SU-DHL-6 (cell line): ENCODE results near the gene CIAO3.

Experiments used
- H2AFZ ChIP-seq: fragments of 200-600 bp; sonication (generic); 2 replicates; pipeline ENCODE4 v1.6.1; 2014; ENCODE audit warnings: low read depth, mild to moderate bottlenecking, moderate library complexity, mixed read lengths, antibody characterized with exemption, low read length; ENCODE audit not compliant: severe bottlenecking
- H3F3A ChIP-seq: fragments of 200-600 bp; shearing (Covaris generic); 2 replicates; pipeline ENCODE4 v1.6.0; 2016; ENCODE audit warnings: antibody characterized with exemption, mild to moderate bottlenecking; ENCODE audit not compliant: insufficient read depth
- H3K27ac ChIP-seq: fragments of 200-600 bp; sonication (generic); 2 replicates; pipeline ENCODE4 v1.5.1; 2016; ENCODE audit warnings: low read depth, mild to moderate bottlenecking, low read length, moderate library complexity, mixed read lengths
- H3K27me3 ChIP-seq: fragments of 200-600 bp; sonication (generic), shearing (Covaris generic); 2 replicates; pipeline ENCODE4 v1.6.0; 2014; ENCODE audit warnings: mild to moderate bottlenecking, low read length
- H3K36me3 ChIP-seq: fragments of 200-600 bp; sonication (generic); 2 replicates; pipeline ENCODE4 v1.6.1; 2014; ENCODE audit warnings: mild to moderate bottlenecking, low read length, mixed read lengths
- H3K4me2 ChIP-seq: fragments of 300-600, 200-600 bp; shearing (Covaris generic), sonication (generic); 2 replicates; pipeline ENCODE4 v1.6.0; 2014; ENCODE audit warnings: low read length, low read depth, mild to moderate bottlenecking; ENCODE audit not compliant: poor library complexity, severe bottlenecking
- H3K4me3 ChIP-seq: fragments of 200-600 bp; sonication (generic); 2 replicates; pipeline ENCODE4 v1.5.1; 2014; ENCODE audit warnings: antibody characterized with exemption, low read length, mild to moderate bottlenecking, mixed read lengths; ENCODE audit not compliant: insufficient read depth, poor library complexity, severe bottlenecking
- H3K79me2 ChIP-seq: fragments of 200-600 bp; sonication (generic); 2 replicates; pipeline ENCODE4 v1.6.1; 2014; ENCODE audit warnings: mild to moderate bottlenecking, low read length, moderate library complexity; ENCODE audit not compliant: insufficient read depth
- H3K9ac ChIP-seq: fragments of 200-600 bp; sonication (generic); 2 replicates; pipeline ENCODE4 v1.7.0; 2014; ENCODE audit warnings: mild to moderate bottlenecking, low read length
- H3K9me2 ChIP-seq: fragments of 200-600 bp; sonication (generic); replicated peaks from 2 replicates; pipeline ENCODE4 v1.6.1; 2014; ENCODE audit warnings: low read length; ENCODE audit not compliant: insufficient read depth
- H3K9me3 ChIP-seq: fragments of 200-600 bp; sonication (generic); 2 replicates; pipeline ENCODE4 v1.6.1; 2014; ENCODE audit warnings: low read length, mixed read lengths; ENCODE audit not compliant: insufficient read depth
- H4K20me1 ChIP-seq: fragments of 200-600 bp; sonication (generic); 2 replicates; pipeline ENCODE4 v1.6.1; 2014; ENCODE audit warnings: low read depth, mild to moderate bottlenecking, antibody characterized with exemption, low read length, moderate library complexity, mixed read lengths
- EZH2phosphoT487 ChIP-seq: fragments of 200-600 bp; sonication (generic), shearing (Covaris generic); conservative IDR thresholded peaks from 2 replicates; pipeline ENCODE4 v1.6.1; 2018; ENCODE audit warnings: mild to moderate bottlenecking, antibody characterized with exemption, low read length, moderate library complexity, mixed read lengths
- TF ChIP-seq, protein P1 (sequence below): fragments of 200-600 bp; sonication (generic); IDR thresholded peaks from one replicate; pipeline ENCODE4 v1.5.1; 2017; ENCODE audit warnings: antibody characterized with exemption, mild to moderate bottlenecking, low read length, moderate library complexity; ENCODE audit not compliant: insufficient read depth, poor library complexity, severe bottlenecking

The CIAO3 gene

GRCh38 chr16:709566-710499, 31.0 kb downstream of the CIAO3 start:
- Histone ChIP-seq H4K20me1 (no peaks in the 10 kb centered on the region), H3K4me2 (no peak overlapping the region), H3K9me3 (no peaks in the 10 kb centered on the region), H3K27ac (no peak overlapping the region), H3K79me2 (no peaks in the 10 kb centered on the region), H2AFZ (no peak overlapping the region), H3K9ac (no peak overlapping the region), H3F3A (no peaks in the 10 kb centered on the region), H3K9me2 (no peaks in the 10 kb centered on the region), H3K27me3 (no peaks in the 10 kb centered on the region), H3K4me3 (no peak overlapping the region), H3K36me3 (no peaks in the 10 kb centered on the region)
- no peak for TF ChIP-seq EZH2phosphoT487
- TF ChIP-seq, protein P1, sequence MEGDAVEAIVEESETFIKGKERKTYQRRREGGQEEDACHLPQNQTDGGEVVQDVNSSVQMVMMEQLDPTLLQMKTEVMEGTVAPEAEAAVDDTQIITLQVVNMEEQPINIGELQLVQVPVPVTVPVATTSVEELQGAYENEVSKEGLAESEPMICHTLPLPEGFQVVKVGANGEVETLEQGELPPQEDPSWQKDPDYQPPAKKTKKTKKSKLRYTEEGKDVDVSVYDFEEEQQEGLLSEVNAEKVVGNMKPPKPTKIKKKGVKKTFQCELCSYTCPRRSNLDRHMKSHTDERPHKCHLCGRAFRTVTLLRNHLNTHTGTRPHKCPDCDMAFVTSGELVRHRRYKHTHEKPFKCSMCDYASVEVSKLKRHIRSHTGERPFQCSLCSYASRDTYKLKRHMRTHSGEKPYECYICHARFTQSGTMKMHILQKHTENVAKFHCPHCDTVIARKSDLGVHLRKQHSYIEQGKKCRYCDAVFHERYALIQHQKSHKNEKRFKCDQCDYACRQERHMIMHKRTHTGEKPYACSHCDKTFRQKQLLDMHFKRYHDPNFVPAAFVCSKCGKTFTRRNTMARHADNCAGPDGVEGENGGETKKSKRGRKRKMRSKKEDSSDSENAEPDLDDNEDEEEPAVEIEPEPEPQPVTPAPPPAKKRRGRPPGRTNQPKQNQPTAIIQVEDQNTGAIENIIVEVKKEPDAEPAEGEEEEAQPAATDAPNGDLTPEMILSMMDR: no peak

DNA sequence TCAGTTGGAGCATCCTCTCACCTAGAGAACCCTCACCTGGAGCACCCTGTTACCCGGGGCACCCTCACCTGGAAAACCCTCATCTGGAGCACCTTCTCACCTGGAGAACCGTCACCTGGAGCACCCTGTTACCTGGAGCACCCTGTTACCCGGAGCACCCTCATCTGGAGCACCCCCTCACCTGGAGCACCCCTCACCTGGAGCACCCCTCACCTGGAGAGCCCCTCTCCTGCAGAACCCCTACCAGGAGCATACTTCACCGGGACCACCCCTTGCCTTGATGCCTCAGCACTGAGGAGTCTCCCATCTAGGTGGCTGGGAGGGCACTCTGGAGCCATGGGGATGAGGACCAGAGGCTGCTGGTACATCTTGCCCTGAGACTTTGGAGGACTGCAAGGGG, 31.8 kb downstream of the CIAO3 start:
- Histone ChIP-seq H3K9me3 (no peaks in the 10 kb centered on the region), H3K79me2 (no peaks in the 10 kb centered on the region), H2AFZ (no peak overlapping the region), H4K20me1 (no peaks in the 10 kb centered on the region), H3K9me2 (no peaks in the 10 kb centered on the region), H3K4me3 (no peak overlapping the region), H3K36me3 (no peaks in the 10 kb centered on the region), H3K9ac (no peak overlapping the region), H3F3A (no peaks in the 10 kb centered on the region), H3K4me2 (no peak overlapping the region), H3K27ac (no peak overlapping the region), H3K27me3 (no peaks in the 10 kb centered on the region)
- TF ChIP-seq, protein P1: no peak
- no peak for TF ChIP-seq EZH2phosphoT487

GRCh38 chr16:708019-708418, 32.8 kb downstream of the CIAO3 start:
- H3F3A ChIP-seq: no peaks in the 10 kb centered on the region
- no peak overlapping the region for H3K4me2 ChIP-seq
- H3K79me2 ChIP-seq: no peaks in the 10 kb centered on the region
- no peak overlapping the region for H3K27ac ChIP-seq
- H3K4me3 ChIP-seq: no peak overlapping the region
- no peaks in the 10 kb centered on the region for H3K9me3 ChIP-seq
- no peak overlapping the region for H2AFZ ChIP-seq
- no peaks in the 10 kb centered on the region for H3K36me3 ChIP-seq
- H3K27me3 ChIP-seq: no peaks in the 10 kb centered on the region
- H3K9ac ChIP-seq: no peak overlapping the region
- no peaks in the 10 kb centered on the region for H3K9me2 ChIP-seq
- H4K20me1 ChIP-seq: no peaks in the 10 kb centered on the region
- TF ChIP-seq, protein P1: no peak
- no peak for TF ChIP-seq EZH2phosphoT487
